Endothelial cell of umbilical vein (primary cell): Measurements from ENCODE around the gene SAMD1. TPM values are rescaled to one million over a fixed set of nuclear protein-coding genes. Genes with fewer than 3 reads are reported as not detected.

Experiments used
- BruUV-seq: library from RNA; stranded (reverse); fragments of 400-500 nt; replicated peaks from 2 replicates; lab custom pipeline; 2021; lab: Mats Ljungman, UMichigan
- CTCF ChIA-PET: fragments of 300-600, 350-600 bp; sonication (Branson Sonifier 250); formaldehyde crosslinking; loops from one replicate; lab custom pipeline; 2021; ENCODE audit warnings: antibody characterized with exemption, inconsistent platforms; lab: Charles Lee
- POLR2A ChIA-PET: fragments of 300-600, 350-600 bp; sonication (Branson Sonifier 250); formaldehyde crosslinking; loops from one replicate; lab custom pipeline; 2021; ENCODE audit warnings: antibody characterized with exemption, inconsistent platforms; lab: Charles Lee
- DNase-seq: peaks from one replicate; pipeline ENCODE4 v3.0.0-alpha.2; 2011; ENCODE audit warnings: low read depth, low spot score
- FAIRE-seq: peaks from 2 replicates; lab custom pipeline; 2011; peaks lifted over from hg19 to GRCh38; lab: Jason Lieb, UNC
- H2AFZ ChIP-seq: 2 replicates; pipeline ENCODE4 v1.6.0; 2012; ENCODE audit warnings: low read depth, low read length, control low read depth, inconsistent platforms
- H3K27ac ChIP-seq: 2 replicates; pipeline ENCODE4 v1.5.1; 2011; ENCODE audit warnings: low read depth, mild to moderate bottlenecking, control low read depth, low read length, moderate library complexity; ENCODE audit not compliant: insufficient read depth
- H3K27me3 ChIP-seq, 2 experiments: 2 replicates each; pipeline versions ENCODE4 v1.6.0 to v1.6.1; 2011; ENCODE audit warnings: low read length in 2 of 2, mixed read lengths in 1 of 2; ENCODE audit not compliant: control insufficient read depth in 2 of 2, insufficient read depth in 2 of 2
- H3K36me3 ChIP-seq, 2 experiments: 2 replicates in 1 of 2; 3 replicates in 1 of 2; pipeline ENCODE4 v1.5.1; 2011; ENCODE audit warnings: low read length in 2 of 2, mild to moderate bottlenecking in 1 of 2, moderate library complexity in 1 of 2; ENCODE audit not compliant: control insufficient read depth in 2 of 2, insufficient read depth in 2 of 2; ENCODE audit errors: extremely low read depth in 1 of 2
- H3K4me1 ChIP-seq: 3 replicates; pipeline ENCODE4 v1.5.1; 2011; ENCODE audit warnings: mild to moderate bottlenecking, low read length; ENCODE audit not compliant: control insufficient read depth, insufficient read depth; ENCODE audit errors: extremely low read depth
- H3K4me2 ChIP-seq: 2 replicates; pipeline ENCODE4 v1.6.1; 2011; ENCODE audit warnings: low read length, control low read depth, mixed read lengths; ENCODE audit not compliant: insufficient read depth
- H3K4me3 ChIP-seq, 3 experiments: fragments of 200-600 bp in 1 of 3; sonication (generic), shearing (Covaris generic) in 1 of 3; replicated peaks in 1 of 3; 2 replicates each; pipeline ENCODE4 v1.5.1; 2011 to 2016; ENCODE audit warnings: control low read depth in 3 of 3, low read length in 3 of 3, mild to moderate bottlenecking in 2 of 3, inconsistent platforms in 1 of 3, low read depth in 1 of 3, moderate library complexity in 1 of 3; ENCODE audit not compliant: insufficient read depth in 1 of 3
- H3K79me2 ChIP-seq: 2 replicates; pipeline ENCODE4 v1.6.0; 2012; ENCODE audit warnings: low read length, inconsistent platforms; ENCODE audit not compliant: control insufficient read depth, insufficient read depth
- H3K9ac ChIP-seq: replicated peaks from 2 replicates; pipeline ENCODE3; 2011; ENCODE audit warnings: low read length, control low read depth; ENCODE audit not compliant: insufficient read depth; ENCODE audit errors: extremely low read depth
- H3K9me1 ChIP-seq: replicated peaks from 3 replicates; pipeline ENCODE4 v1.6.0; 2011; ENCODE audit warnings: mild to moderate bottlenecking, low read length; ENCODE audit not compliant: control insufficient read depth, insufficient read depth; ENCODE audit errors: extremely low read depth
- H3K9me3 ChIP-seq: replicated peaks from 2 replicates; pipeline ENCODE4 v1.5.1; 2012; ENCODE audit warnings: low read length, inconsistent platforms; ENCODE audit not compliant: control insufficient read depth, insufficient read depth
- H4K20me1 ChIP-seq: replicated peaks from 2 replicates; pipeline ENCODE3; 2011; ENCODE audit warnings: mild to moderate bottlenecking, low read length; ENCODE audit not compliant: control insufficient read depth, insufficient read depth; ENCODE audit errors: extremely low read depth
- EZH2 ChIP-seq: IDR thresholded peaks from 2 replicates; pipeline ENCODE4 v1.6.1; 2012; ENCODE audit warnings: borderline replicate concordance, low read depth, mild to moderate bottlenecking, moderate library complexity, low read length, inconsistent platforms; ENCODE audit not compliant: severe bottlenecking
- FOS ChIP-seq: IDR thresholded peaks from 2 replicates; pipeline ENCODE4 v1.6.1; 2011; ENCODE audit warnings: mild to moderate bottlenecking, low read length, moderate library complexity, borderline replicate concordance; ENCODE audit not compliant: insufficient read depth
- GATA2 ChIP-seq: IDR thresholded peaks from 2 replicates; pipeline ENCODE4 v1.7.0; 2011; ENCODE audit warnings: low read depth, mild to moderate bottlenecking, moderate library complexity, mixed read lengths, low read length; ENCODE audit not compliant: insufficient read length, insufficient read depth
- JUN ChIP-seq: IDR thresholded peaks from 2 replicates; pipeline ENCODE4 v1.6.1; 2011; ENCODE audit warnings: borderline replicate concordance, low read depth; ENCODE audit not compliant: insufficient read length, insufficient read depth
- MAX ChIP-seq: IDR thresholded peaks from 2 replicates; pipeline ENCODE4 v1.6.1; 2011; ENCODE audit not compliant: insufficient read depth, insufficient read length
- MYC ChIP-seq: IDR thresholded peaks from one replicate; pipeline ENCODE4 v1.6.1; 2011; ENCODE audit warnings: mild to moderate bottlenecking, low read depth, low read length
- POLR2A ChIP-seq: IDR thresholded peaks from 2 replicates; pipeline ENCODE4 v1.6.1; 2012; ENCODE audit warnings: low read depth, mild to moderate bottlenecking, control low read depth, low read length
- POLR2AphosphoS5 ChIP-seq: IDR thresholded peaks from 2 replicates; pipeline ENCODE4 v1.6.1; 2012; ENCODE audit warnings: low read depth, mild to moderate bottlenecking, control low read depth, low read length, moderate library complexity; ENCODE audit not compliant: insufficient read depth
- dilution Hi-C: fragments of 300-500 bp; cut with MboI; formaldehyde crosslinking; loops from one replicate; pipeline ENCODE4 v1.15.0; 2019; ENCODE audit warnings: low sequenced_read_pairs; ENCODE audit not compliant: extremely low pct_ligation_motif_present
- intact Hi-C: fragments of 100-400 bp; cut with micrococcal nuclease; formaldehyde crosslinking; loops from one replicate; pipeline ENCODE4 v1.10.0; 2022
- polyA plus RNA-seq, 4 experiments: library from polyadenylated mRNA; depleted of rRNA in 3 of 4; stranded (reverse) in 3 of 4; unstranded in 1 of 4; fragments of >200 nt; gene quantifications; 2 replicates each; pipeline versions ENCODE4 v1.2.1 to v1.2.3, GENCODE V29; 2011 to 2012; ENCODE audit warnings: missing spikeins in 1 of 4
- total RNA-seq: library from RNA; stranded (reverse); gene quantifications from 2 replicates; pipeline ENCODE4 v1.2.3, GENCODE V29; 2021
- TF ChIP-seq, protein P1 (sequence below), 2 donors: IDR thresholded peaks; 1 replicate in 1 of 2; 2 replicates in 1 of 2; pipeline ENCODE4 v1.5.1; 2011; ENCODE audit warnings: low read length in 2 of 2, mild to moderate bottlenecking in 2 of 2, moderate library complexity in 2 of 2, control low read depth in 1 of 2, inconsistent platforms in 1 of 2, low read depth in 1 of 2; ENCODE audit not compliant: insufficient read depth in 1 of 2; ENCODE audit errors: extremely low read depth in 1 of 2

Gene SAMD1
- total and polyA plus RNA-seq, 2 donors (not counting 3 experiments of a cell fraction or from before 2014, with no cell fraction given) = 14.1 to 35.9 TPM

DNA sequence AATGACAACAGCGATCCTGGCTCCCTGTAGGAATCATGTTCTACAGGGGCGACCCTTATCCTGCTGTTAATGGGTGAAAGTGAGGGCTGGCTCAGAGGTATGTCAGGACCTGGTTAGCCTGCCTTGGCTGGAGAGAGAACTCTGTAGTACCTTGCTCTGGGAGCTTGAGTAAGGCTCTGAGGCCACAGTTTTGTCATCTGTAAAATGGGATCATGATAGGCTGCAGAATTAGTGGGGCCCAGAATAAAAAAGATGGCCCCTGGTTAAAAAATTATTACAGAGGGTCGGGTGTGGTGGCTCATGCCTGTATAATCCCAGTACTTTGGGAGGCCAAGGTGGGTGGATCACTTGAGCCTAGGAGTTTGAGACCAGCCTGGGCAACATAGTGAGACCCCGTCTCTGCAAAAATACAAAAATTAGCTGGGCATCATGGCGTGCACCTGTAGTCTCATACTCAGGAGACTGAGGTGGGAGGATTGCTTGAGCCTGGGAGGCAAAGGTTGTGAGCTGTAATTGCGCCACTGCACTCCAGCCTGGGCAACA lies 10.5 kb upstream of the SAMD1 start:
- H3K4me1 ChIP-seq = no peaks in the 10 kb centered on the region
- no peak for DNase-seq

More for the DNA sequence above, 10.5 kb upstream of the SAMD1 start:
- H3K27ac ChIP-seq = no peak overlapping the region
- no peaks in the 10 kb centered on the region for H3K27me3 ChIP-seq
- no TSS peak for BruUV-seq
- H2AFZ ChIP-seq = no peak overlapping the region
- H3K79me2 ChIP-seq = no peaks in the 10 kb centered on the region
- ChIA-PET CTCF (no interaction called here), POLR2A (no interaction called here)
- dilution Hi-C loops = no loop called here
- H3K36me3 ChIP-seq = peaks cover 0 to 24% of the 10 kb centered on the region in 2 experiments
- H3K4me2 ChIP-seq = no peak overlapping the region
- H3K9me1 ChIP-seq = no peaks in the 10 kb centered on the region
- intact Hi-C loops = no loop called here
- FAIRE-seq = no peak
- H3K9me3 ChIP-seq = no peaks in the 10 kb centered on the region
- no peaks in the 10 kb centered on the region for H4K20me1 ChIP-seq
- no peak overlapping the region for H3K9ac ChIP-seq
- no peak overlapping the region for H3K4me3 ChIP-seq
- no peak for TF ChIP-seq POLR2A
- no peak for TF ChIP-seq GATA2
- no peak for TF ChIP-seq FOS
- TF ChIP-seq EZH2 = no peak
- TF ChIP-seq POLR2AphosphoS5 = no peak
- TF ChIP-seq, protein P1, sequence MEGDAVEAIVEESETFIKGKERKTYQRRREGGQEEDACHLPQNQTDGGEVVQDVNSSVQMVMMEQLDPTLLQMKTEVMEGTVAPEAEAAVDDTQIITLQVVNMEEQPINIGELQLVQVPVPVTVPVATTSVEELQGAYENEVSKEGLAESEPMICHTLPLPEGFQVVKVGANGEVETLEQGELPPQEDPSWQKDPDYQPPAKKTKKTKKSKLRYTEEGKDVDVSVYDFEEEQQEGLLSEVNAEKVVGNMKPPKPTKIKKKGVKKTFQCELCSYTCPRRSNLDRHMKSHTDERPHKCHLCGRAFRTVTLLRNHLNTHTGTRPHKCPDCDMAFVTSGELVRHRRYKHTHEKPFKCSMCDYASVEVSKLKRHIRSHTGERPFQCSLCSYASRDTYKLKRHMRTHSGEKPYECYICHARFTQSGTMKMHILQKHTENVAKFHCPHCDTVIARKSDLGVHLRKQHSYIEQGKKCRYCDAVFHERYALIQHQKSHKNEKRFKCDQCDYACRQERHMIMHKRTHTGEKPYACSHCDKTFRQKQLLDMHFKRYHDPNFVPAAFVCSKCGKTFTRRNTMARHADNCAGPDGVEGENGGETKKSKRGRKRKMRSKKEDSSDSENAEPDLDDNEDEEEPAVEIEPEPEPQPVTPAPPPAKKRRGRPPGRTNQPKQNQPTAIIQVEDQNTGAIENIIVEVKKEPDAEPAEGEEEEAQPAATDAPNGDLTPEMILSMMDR (IDR thresholded peaks at IDR 0.05; ENCODE audit: extremely low read depth in 1 of 2, insufficient read depth in 1 of 2, low read depth in 1 of 2, low read length in 2 of 2) = no peak
- no peak for TF ChIP-seq MYC
- no peak for TF ChIP-seq JUN
- no peak for TF ChIP-seq MAX
